ENCODE data around the gene JAK3.

The JAK3 gene

GRCh38 chr19:17840019-17840418 is 7.8 kb downstream of the JAK3 start:
- DNase-seq (ENCODE audit: low read depth in 3 of 3): no peak

- no peak for DNase-seq (ENCODE audit: low read depth in 3 of 3)
Observed at GRCh38 chr19:17837972-17838371, 9.8 kb downstream of the JAK3 start.

- DNase-seq (ENCODE audit: low read depth in 3 of 3): no peak
Observed at GRCh38 chr19:17836530-17836929, 11.3 kb downstream of the JAK3 start.

- no peak for DNase-seq (ENCODE audit: low read depth in 3 of 3)
Observed at GRCh38 chr19:17835182-17836006, 12.4 kb downstream of the JAK3 start.

GRCh38 chr19:17834350-17835181 is 13.2 kb downstream of the JAK3 start:
- DNase-seq (ENCODE audit: low read depth in 3 of 3): no peak

- DNase-seq (ENCODE audit: low read depth in 3 of 3): no peak
Observed at GRCh38 chr19:17832443-17833208, 15.2 kb downstream of the JAK3 start.

GRCh38 chr19:17831419-17831888 is 16.3 kb downstream of the JAK3 start:
- no peak for DNase-seq (ENCODE audit: low read depth in 3 of 3)

GRCh38 chr19:17830567-17831418 is 17.0 kb downstream of the JAK3 start:
- peak; percentile 55 to 77 (median 68) for DNase-seq (ENCODE audit: low read depth in 3 of 3)

- no peak for DNase-seq (ENCODE audit: low read depth in 3 of 3)
Observed at GRCh38 chr19:17829855-17830566, 17.8 kb downstream of the JAK3 start.

- DNase-seq (ENCODE audit: low read depth in 3 of 3): no peak
Observed at GRCh38 chr19:17826508-17827056, 21.2 kb downstream of the JAK3 start.

- DNase-seq (ENCODE audit: low read depth in 3 of 3): no peak
Observed at GRCh38 chr19:17824339-17824738, 23.4 kb downstream of the JAK3 start.

- no peak for DNase-seq (ENCODE audit: low read depth in 3 of 3)
Observed at GRCh38 chr19:17821190-17821589, 26.6 kb downstream of the JAK3 start, which contains the start of gene INSL3. TSS of gene INSL3 (minus strand) at chr19:17821519. CDS start at chr19:17821506, 13 bp downstream.

GRCh38 chr19:17817668-17818363 is 30.0 kb downstream of the JAK3 start:
- DNase-seq (ENCODE audit: low read depth in 3 of 3): no peak

- no peak for DNase-seq (ENCODE audit: low read depth in 3 of 3)
Observed at GRCh38 chr19:17812099-17812498, 35.7 kb downstream of the JAK3 start.

- DNase-seq (ENCODE audit: low read depth in 3 of 3): no peak
Observed at GRCh38 chr19:17811681-17812080, 36.1 kb downstream of the JAK3 start.

GRCh38 chr19:17811103-17811502 is 36.7 kb downstream of the JAK3 start:
- DNase-seq (ENCODE audit: low read depth in 3 of 3): no peak

GRCh38 chr19:17807731-17808316 is 40.0 kb downstream of the JAK3 start:
- DNase-seq (ENCODE audit: low read depth in 3 of 3): no peak

GRCh38 chr19:17806945-17807344 is 40.8 kb downstream of the JAK3 start:
- DNase-seq (ENCODE audit: low read depth in 3 of 3): peak in 1 of 3 donors; percentile 16

GRCh38 chr19:17805427-17805826 is 42.4 kb downstream of the JAK3 start:
- no peak for DNase-seq (ENCODE audit: low read depth in 3 of 3)

Measured in stimulated activated CD4-positive, alpha-beta T cell treated with anti-CD3 and anti-CD28 coated beads, TNF-alpha, amount 100 ng/mL, for 48 hours (primary cell).